Activated T-helper 2 cell treated with anti-CD3 and anti-CD28 coated beads, Interferon-gamma antibody, Interleukin-2, Interleukin-4, amounts not matched to agents 10 μg/mL and 5 μg/mL and 100 μg/mL, durations not matched to agents 14 hours and 24 hours and 36 hours (primary cell): Measurements from ENCODE around the gene RAB11FIP3. TPM values are rescaled to one million over a fixed set of nuclear protein-coding genes. Genes with fewer than 3 reads are reported as not detected.

Experiments
- DNase-seq: peaks from one replicate; pipeline ENCODE4 v3.0.0; 2021; ENCODE audit warnings: low spot score
- H3K27ac Mint-ChIP-seq: one replicate; pipeline ENCODE4 v1.8.0; 2021; ENCODE audit warnings: mixed read lengths
- H3K27me3 Mint-ChIP-seq: one replicate; pipeline ENCODE4 v1.8.0; 2021; ENCODE audit warnings: low read depth, mixed read lengths
- H3K36me3 Mint-ChIP-seq: one replicate; pipeline ENCODE4 v1.8.0; 2021; ENCODE audit warnings: low read depth, mixed read lengths
- H3K4me1 Mint-ChIP-seq: one replicate; pipeline ENCODE4 v1.8.0; 2021; ENCODE audit warnings: low read depth, mixed read lengths
- H3K4me3 Mint-ChIP-seq: one replicate; pipeline ENCODE4 v1.8.0; 2021; ENCODE audit warnings: low read depth, mild to moderate bottlenecking, moderate library complexity, mixed read lengths
- H3K9me3 Mint-ChIP-seq: one replicate; pipeline ENCODE4 v1.8.0; 2021; ENCODE audit warnings: mixed read lengths
- intact Hi-C: fragments of 100-400 bp; cut with micrococcal nuclease; formaldehyde crosslinking; loops from one replicate; pipeline ENCODE4 v1.15.1; 2023
- total RNA-seq: library from RNA; stranded (reverse); gene quantifications from 2 replicates; pipeline ENCODE4 v1.2.3, GENCODE V29; 2022

Gene RAB11FIP3
- total RNA-seq, 1 donor from 2014 or later: 47.2 TPM

DNA sequence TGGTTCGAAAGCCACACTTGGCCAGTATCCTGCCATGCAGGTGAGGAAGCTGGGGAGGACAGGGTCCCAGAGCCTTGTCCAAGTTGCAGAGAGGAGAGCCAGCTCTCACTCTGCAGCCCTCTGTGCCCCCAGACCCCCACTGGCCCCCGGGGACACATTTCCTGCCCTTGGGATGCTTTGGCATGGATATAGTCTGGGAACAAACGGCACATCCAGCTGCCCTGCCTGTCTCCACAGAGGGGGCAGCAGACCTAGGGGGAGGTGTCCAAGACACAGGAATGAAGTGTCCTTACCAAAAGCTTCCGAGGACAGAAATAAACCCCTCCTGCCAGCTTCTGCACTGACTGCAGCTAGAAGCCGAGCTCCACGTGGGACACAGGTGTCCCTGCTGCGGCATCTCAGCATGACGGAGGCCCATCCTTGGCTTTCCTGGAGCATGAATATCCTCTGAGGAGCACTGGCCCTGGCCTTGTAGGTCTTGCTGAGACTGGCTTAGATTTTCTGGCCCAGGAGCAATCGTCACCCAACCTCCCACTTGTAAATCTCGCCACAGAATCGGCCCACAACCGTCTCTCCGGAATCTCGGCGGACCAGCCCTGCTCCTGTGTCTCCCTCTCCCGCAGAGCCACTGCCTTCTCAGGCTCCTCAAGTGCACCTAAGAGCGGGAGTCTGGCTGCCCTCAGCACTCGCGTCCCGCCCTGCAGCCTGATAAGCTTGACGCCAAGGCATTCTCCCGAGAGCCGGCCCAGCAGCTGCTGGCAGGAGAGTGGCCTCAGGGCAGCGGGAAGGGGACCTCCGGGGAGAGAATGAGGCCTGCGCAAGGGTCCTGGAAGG is 100.9 kb downstream of the RAB11FIP3 start:
- Mint-ChIP-seq H3K4me1 (peaks cover 21% of the 10 kb centered on the region), H3K36me3 (peaks cover 25% of the 10 kb centered on the region), H3K27ac (peak overlapping the region; percentile 99), H3K27me3 (no peaks in the 10 kb centered on the region), H3K9me3 (no peaks in the 10 kb centered on the region), H3K4me3 (peak overlapping the region; percentile 83)
- no peak for DNase-seq
- intact Hi-C loops: loop anchor here (1.0 to 10.0 kb wide), 6 partner anchors 41 to 896 kb away; partner anchors contain the start of genes METTL26, NHLRC4, NME4 and PIGQ

DNA sequence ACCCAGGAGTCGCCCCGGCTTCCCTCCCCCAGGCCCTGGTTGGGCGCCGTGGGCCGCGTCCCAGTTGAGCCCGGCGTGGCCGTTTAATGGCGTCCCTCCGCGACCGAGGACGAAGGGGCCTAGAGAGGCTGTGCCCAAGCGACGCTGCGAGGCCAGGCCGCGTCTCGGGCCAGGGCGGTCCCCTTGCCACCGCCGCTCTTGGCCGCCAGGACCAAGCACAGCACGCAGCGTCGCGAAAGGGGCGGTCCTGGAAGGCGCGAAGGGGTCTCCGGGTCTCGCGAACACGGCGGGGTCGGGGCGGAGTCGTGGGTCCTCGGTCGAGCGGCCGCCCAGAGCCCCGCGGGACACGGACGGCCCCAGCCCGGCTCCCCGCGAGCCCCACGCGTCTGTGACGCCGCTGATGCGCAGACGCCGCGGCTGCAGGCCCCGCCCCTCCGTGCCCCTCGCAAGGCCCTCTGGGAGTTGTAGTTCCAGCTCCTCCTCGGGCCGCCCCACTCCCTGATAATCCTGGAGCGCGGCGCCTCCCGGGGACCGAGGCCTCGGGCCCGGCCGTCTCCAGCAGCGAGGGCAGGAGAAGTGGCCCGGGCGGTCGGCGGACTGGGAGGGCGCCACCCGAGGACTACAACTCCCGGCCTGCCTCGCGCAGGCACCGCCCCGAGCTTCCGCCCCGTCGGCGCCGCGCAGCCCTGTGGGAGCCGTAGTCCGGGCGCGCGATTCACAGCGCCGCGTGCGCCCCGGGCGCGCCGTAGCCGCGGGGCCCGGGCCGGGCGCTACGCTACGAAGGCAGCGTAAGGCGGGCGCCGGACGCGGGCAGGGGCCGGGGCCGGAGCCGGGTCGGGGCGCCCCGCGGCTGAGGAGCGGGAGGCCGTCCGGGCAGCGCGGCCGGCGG is 101.8 kb downstream of the RAB11FIP3 start, which contains the start of gene CAPN15:
TSS of gene CAPN15 (plus strand) at position 698 of the 889 bp plus-strand sequence. CDS start 19,127 bp downstream, outside the sequence.
- Mint-ChIP-seq H3K27me3 (no peaks in the 10 kb centered on the region), H3K9me3 (no peaks in the 10 kb centered on the region), H3K4me3 (peak within 1 kb of the TSS; percentile 95), H3K27ac (peak within 1 kb of the TSS; percentile 99), H3K36me3 (peaks cover 25% of the 10 kb centered on the region), H3K4me1 (peaks cover 21% of the 10 kb centered on the region)
- DNase-seq: peak; percentile 82
- intact Hi-C loops: loop anchor here (1.0 to 10.0 kb wide), 6 partner anchors 40 to 895 kb away; partner anchors contain the start of genes METTL26, NHLRC4, NME4 and PIGQ

GRCh38 chr16:528111-529011 is 102.9 kb downstream of the RAB11FIP3 start:
- peak overlapping the region; percentile 92 for H3K27ac Mint-ChIP-seq
- peaks cover 21% of the 10 kb centered on the region for H3K4me1 Mint-ChIP-seq
- no peaks in the 10 kb centered on the region for H3K27me3 Mint-ChIP-seq
- H3K36me3 Mint-ChIP-seq: peaks cover 21% of the 10 kb centered on the region
- peak overlapping the region; percentile 95 for H3K4me3 Mint-ChIP-seq
- DNase-seq: peak; percentile 24
- no peaks in the 10 kb centered on the region for H3K9me3 Mint-ChIP-seq
- intact Hi-C loops: loop anchor here (5.0 to 10.0 kb wide), 5 partner anchors 39 to 894 kb away; partner anchors contain the start of genes METTL26, NHLRC4, NME4 and PIGQ

DNA sequence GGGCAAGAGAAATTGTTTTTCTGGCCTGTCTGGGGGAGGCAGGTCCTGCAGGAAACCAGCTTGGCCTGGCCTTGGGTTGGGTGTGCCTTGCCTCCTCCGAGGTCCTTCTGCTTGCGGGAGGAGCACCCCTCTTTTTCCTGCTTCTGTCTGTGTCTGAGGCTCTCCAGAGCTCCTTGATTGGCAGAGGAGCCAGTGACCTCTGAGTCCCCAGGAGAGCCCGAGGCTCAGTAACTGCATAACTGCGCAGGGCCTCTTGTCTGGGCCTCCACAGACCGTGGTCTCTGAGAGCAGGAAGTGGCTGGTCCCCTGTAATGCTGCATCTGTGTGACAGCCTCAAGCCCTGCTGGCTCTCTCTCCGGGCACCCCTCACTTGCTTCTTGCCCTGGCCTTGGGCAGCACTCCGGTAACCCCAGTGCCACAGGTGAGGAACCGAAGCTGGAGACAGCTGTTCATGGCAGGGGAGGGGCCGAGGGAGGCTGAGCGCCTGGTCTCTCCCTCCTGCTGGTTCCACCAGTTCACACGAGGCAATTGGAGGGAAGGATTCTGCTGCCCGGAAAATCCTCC is 103.6 kb downstream of the RAB11FIP3 start:
- Mint-ChIP-seq H3K4me3 (peak overlapping the region; percentile 95), H3K27ac (peak overlapping the region; percentile 92), H3K4me1 (peaks cover 19% of the 10 kb centered on the region), H3K9me3 (no peaks in the 10 kb centered on the region), H3K36me3 (peaks cover 21% of the 10 kb centered on the region), H3K27me3 (no peaks in the 10 kb centered on the region)
- intact Hi-C loops: loop anchor here (5.0 to 10.0 kb wide), 5 partner anchors 38 to 893 kb away; partner anchors contain the start of genes METTL26, NHLRC4, NME4 and PIGQ
- DNase-seq: no peak

GRCh38 chr16:530111-530817 is 104.8 kb downstream of the RAB11FIP3 start:
- Mint-ChIP-seq H3K36me3 (peaks cover 21% of the 10 kb centered on the region), H3K4me1 (peaks cover 15% of the 10 kb centered on the region), H3K27me3 (no peaks in the 10 kb centered on the region), H3K4me3 (peak overlapping the region; percentile 66), H3K27ac (no peak overlapping the region), H3K9me3 (no peaks in the 10 kb centered on the region)
- intact Hi-C loops: no loop called here
- DNase-seq: no peak

DNA sequence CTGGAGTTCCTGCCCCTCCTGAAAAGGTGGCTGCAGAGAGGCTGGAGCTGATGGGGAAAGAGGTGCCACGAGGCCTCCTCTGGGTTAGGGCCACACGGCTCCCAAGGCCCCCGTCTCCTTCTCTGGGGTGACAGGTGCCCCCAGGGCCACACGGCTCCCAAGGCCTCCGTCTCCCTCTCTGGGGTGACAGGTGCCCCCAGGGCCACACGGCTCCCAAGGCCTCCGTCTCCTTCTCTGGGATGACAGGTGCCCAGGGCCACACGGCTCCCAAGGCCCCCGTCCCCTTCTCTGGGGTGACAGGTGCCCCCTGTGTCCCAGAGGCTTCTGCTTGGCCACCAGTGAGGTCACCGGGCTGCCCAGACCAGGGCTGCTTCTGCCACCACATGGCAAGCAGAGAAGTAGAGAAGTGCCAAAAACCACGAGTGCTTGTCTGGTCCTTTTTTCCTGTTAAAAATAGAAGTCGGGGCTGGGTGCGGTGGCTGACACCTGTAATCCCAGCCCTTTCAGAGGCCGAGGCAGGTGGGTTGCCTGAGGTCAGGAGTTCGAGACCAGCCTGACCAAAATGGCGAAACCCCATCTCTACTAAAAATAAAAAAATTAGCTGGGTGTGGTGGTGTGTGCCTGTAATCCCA is 106.2 kb downstream of the RAB11FIP3 start:
- no peaks in the 10 kb centered on the region for H3K9me3 Mint-ChIP-seq
- H3K27ac Mint-ChIP-seq: no peak overlapping the region
- H3K4me3 Mint-ChIP-seq: no peak overlapping the region
- no peak for DNase-seq
- intact Hi-C loops: no loop called here
- H3K36me3 Mint-ChIP-seq: peaks cover 15% of the 10 kb centered on the region
- H3K4me1 Mint-ChIP-seq: peaks cover 8% of the 10 kb centered on the region
- H3K27me3 Mint-ChIP-seq: no peaks in the 10 kb centered on the region

DNA sequence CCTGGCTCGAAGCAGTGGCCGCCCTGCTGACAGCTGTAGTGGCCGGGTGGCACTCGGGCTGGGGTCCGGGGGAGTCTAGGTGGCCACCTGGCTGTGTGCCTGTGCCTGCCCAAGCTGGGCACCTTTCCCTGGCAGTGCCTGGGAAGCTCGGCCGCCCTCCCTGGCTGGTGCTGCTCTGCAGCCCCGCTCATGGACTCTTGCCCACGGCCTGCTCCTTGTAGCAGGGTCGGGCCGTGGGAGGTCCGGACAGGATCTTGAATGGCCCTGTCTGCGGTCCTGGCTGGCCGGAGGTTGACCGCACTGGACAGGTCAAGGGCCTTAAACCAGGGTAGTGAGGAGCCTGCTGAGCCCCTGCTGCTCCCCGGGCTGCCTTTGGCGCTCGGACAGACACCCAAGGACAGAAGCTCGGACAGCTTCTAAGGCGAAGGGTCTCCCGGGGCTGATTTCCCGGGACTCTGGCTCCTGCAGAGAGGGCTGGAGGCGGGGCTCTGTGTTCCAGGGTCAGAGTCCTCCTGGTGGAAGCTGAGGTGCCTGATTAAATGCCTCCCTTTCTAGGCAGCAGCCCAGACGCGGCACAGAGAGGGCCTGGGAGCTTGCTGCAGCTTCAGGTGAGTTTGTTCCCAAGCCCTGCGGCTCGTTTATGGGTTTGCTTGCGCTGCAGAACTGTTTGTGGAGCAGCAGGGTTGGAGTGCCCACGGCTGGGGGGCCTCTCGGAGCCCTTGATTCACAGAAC is 108.1 kb downstream of the RAB11FIP3 start:
- Mint-ChIP-seq H3K9me3 (no peaks in the 10 kb centered on the region), H3K27me3 (no peaks in the 10 kb centered on the region), H3K27ac (no peak overlapping the region), H3K4me3 (no peak overlapping the region), H3K4me1 (peaks cover 8% of the 10 kb centered on the region), H3K36me3 (peaks cover 20% of the 10 kb centered on the region)
- DNase-seq: no peak
- intact Hi-C loops: no loop called here

- Mint-ChIP-seq H3K27me3 (no peaks in the 10 kb centered on the region), H3K9me3 (no peaks in the 10 kb centered on the region)
Measured at GRCh38 chr16:534135-534534, 108.7 kb downstream of the RAB11FIP3 start.

GRCh38 chr16:534856-535445 is 109.5 kb downstream of the RAB11FIP3 start:
- DNase-seq: no peak
- H3K27ac Mint-ChIP-seq: no peak overlapping the region
- no peaks in the 10 kb centered on the region for H3K9me3 Mint-ChIP-seq
- no peaks in the 10 kb centered on the region for H3K27me3 Mint-ChIP-seq
- intact Hi-C loops: no loop called here
- peaks cover 4% of the 10 kb centered on the region for H3K4me1 Mint-ChIP-seq
- no peak overlapping the region for H3K4me3 Mint-ChIP-seq
- H3K36me3 Mint-ChIP-seq: peaks cover 17% of the 10 kb centered on the region

More at GRCh38 chr16:534135-534534, 108.7 kb downstream of the RAB11FIP3 start:
- no peak for DNase-seq
- no peak overlapping the region for H3K4me3 Mint-ChIP-seq
- peaks cover 19% of the 10 kb centered on the region for H3K36me3 Mint-ChIP-seq
- peaks cover 6% of the 10 kb centered on the region for H3K4me1 Mint-ChIP-seq
- no peak overlapping the region for H3K27ac Mint-ChIP-seq
- intact Hi-C loops: no loop called here
